H1 (cell line): ENCODE results near the gene YWHAQ. TPM values are rescaled to one million over a fixed set of nuclear protein-coding genes. Genes with fewer than 3 reads are reported as not detected.

Experiments
- CTCF ChIA-PET: fragments of 300-600 bp; sonication (Branson Sonifier 250); formaldehyde crosslinking; loops from one replicate; lab custom pipeline; 2021; ENCODE audit not compliant: partially characterized antibody; lab: Charles Lee
- POLR2A ChIA-PET: fragments of 300-600 bp; sonication (Branson Sonifier 250); formaldehyde crosslinking; loops from one replicate; lab custom pipeline; 2021; ENCODE audit warnings: inconsistent platforms; ENCODE audit not compliant: partially characterized antibody; lab: Charles Lee
- DNase-seq, 2 experiments: peaks; one replicate each; pipeline versions ENCODE4 v3.0.0 to v3.0.0-alpha.2; 2010 to 2022; ENCODE audit warnings: low spot score in 2 of 2, low read depth in 1 of 2, mixed read lengths in 1 of 2
- FAIRE-seq: peaks from 2 replicates; lab custom pipeline; 2011; peaks lifted over from hg19 to GRCh38; lab: Jason Lieb, UNC
- H2AFZ ChIP-seq: 2 replicates; pipeline ENCODE4 v1.8.1; 2012; ENCODE audit warnings: low read length, inconsistent platforms
- H2AK5ac ChIP-seq: 2 replicates; pipeline ENCODE4 v1.6.1; 2013; ENCODE audit warnings: low read depth, low read length
- H2BK120ac ChIP-seq: replicated peaks from 2 replicates; pipeline ENCODE3; 2013; ENCODE audit warnings: low read depth, low read length, inconsistent platforms
- H2BK12ac ChIP-seq: 2 replicates; pipeline ENCODE4 v1.6.1; 2013; ENCODE audit warnings: low read depth, low read length
- H2BK15ac ChIP-seq: 2 replicates; pipeline ENCODE4 v1.6.1; 2013; ENCODE audit warnings: low read length
- H2BK20ac ChIP-seq: 2 replicates; pipeline ENCODE4 v1.6.1; 2013; ENCODE audit warnings: low read length
- H2BK5ac ChIP-seq: 2 replicates; pipeline ENCODE4 v1.6.1; 2013; ENCODE audit warnings: low read depth, low read length
- H3K14ac ChIP-seq: 2 replicates; pipeline ENCODE4 v1.6.1; 2013; ENCODE audit warnings: inconsistent platforms; ENCODE audit not compliant: insufficient read length
- H3K18ac ChIP-seq: 2 replicates; pipeline ENCODE4 v1.6.1; 2013; ENCODE audit warnings: low read length; ENCODE audit errors: extremely low read depth
- H3K23ac ChIP-seq: 2 replicates; pipeline ENCODE4 v1.6.1; 2013; ENCODE audit warnings: inconsistent platforms; ENCODE audit not compliant: insufficient read length
- H3K23me2 ChIP-seq: 2 replicates; pipeline ENCODE4 v1.6.1; 2013; ENCODE audit warnings: low read depth, low read length
- H3K27ac ChIP-seq: 2 replicates; pipeline ENCODE4 v1.6.1; 2011; ENCODE audit warnings: low read depth, low read length, inconsistent platforms
- H3K27me3 ChIP-seq, 4 experiments: replicated peaks in 1 of 4; 1 replicate in 1 of 4; 2 replicates in 3 of 4; pipeline versions ENCODE4 v1.6.1 to v1.8.1; 2011 to 2013; ENCODE audit warnings: low read length in 3 of 4, mild to moderate bottlenecking in 3 of 4, inconsistent platforms in 2 of 4, mixed read lengths in 2 of 4, moderate library complexity in 1 of 4; ENCODE audit not compliant: control insufficient read depth in 3 of 4, insufficient read depth in 3 of 4; ENCODE audit errors: extremely low read depth in 1 of 4
- H3K36me3 ChIP-seq, 4 experiments: 2 replicates each; pipeline versions ENCODE4 v1.6.1 to v1.8.1; 2011 to 2013; ENCODE audit warnings: mild to moderate bottlenecking in 4 of 4, low read length in 3 of 4, moderate library complexity in 2 of 4, control low read depth in 1 of 4, inconsistent platforms in 1 of 4; ENCODE audit not compliant: insufficient read depth in 4 of 4, control insufficient read depth in 2 of 4
- H3K4ac ChIP-seq: replicated peaks from 2 replicates; pipeline ENCODE3; 2013; ENCODE audit warnings: low read length, low read depth, mixed read lengths, inconsistent platforms; ENCODE audit not compliant: insufficient read length
- H3K4me1 ChIP-seq, 4 experiments: replicated peaks in 1 of 4; 1 replicate in 1 of 4; 2 replicates in 3 of 4; pipeline versions ENCODE4 v1.6.1 to v1.8.1; 2011 to 2013; ENCODE audit warnings: low read length in 3 of 4, inconsistent platforms in 2 of 4, mixed read lengths in 1 of 4; ENCODE audit not compliant: insufficient read depth in 4 of 4, control insufficient read depth in 3 of 4
- H3K4me2 ChIP-seq, 2 experiments: 2 replicates each; pipeline versions ENCODE4 v1.6.1 to v1.8.1; 2011 to 2013; ENCODE audit warnings: low read depth in 2 of 2, low read length in 2 of 2, control low read depth in 1 of 2, inconsistent platforms in 1 of 2, mild to moderate bottlenecking in 1 of 2; ENCODE audit not compliant: insufficient read depth in 1 of 2
- H3K4me3 ChIP-seq, 4 experiments: fragments of 200-600, 300-600 bp in 1 of 4; sonication (generic), shearing (Covaris generic), sonication (Bioruptor Twin) in 1 of 4; 2 replicates each; pipeline versions ENCODE4 v1.5.1 to v1.8.1; 2011 to 2016; ENCODE audit warnings: low read length in 4 of 4, low read depth in 3 of 4, control low read depth in 2 of 4, inconsistent platforms in 2 of 4, mild to moderate bottlenecking in 2 of 4, mixed read lengths in 1 of 4, moderate library complexity in 1 of 4; ENCODE audit not compliant: insufficient read depth in 2 of 4; ENCODE audit errors: extremely low read depth in 1 of 4
- H3K56ac ChIP-seq: replicated peaks from 2 replicates; pipeline ENCODE3; 2013; ENCODE audit warnings: low read depth, mild to moderate bottlenecking, mixed read lengths, low read length, inconsistent platforms; ENCODE audit not compliant: insufficient read length
- H3K79me1 ChIP-seq: 2 replicates; pipeline ENCODE4 v1.6.1; 2013; ENCODE audit warnings: low read depth, low read length, control low read depth
- H3K79me2 ChIP-seq, 2 experiments: 2 replicates each; pipeline versions ENCODE4 v1.6.1 to v1.8.1; 2012 to 2013; ENCODE audit warnings: low read length in 2 of 2, mild to moderate bottlenecking in 2 of 2, inconsistent platforms in 1 of 2; ENCODE audit not compliant: insufficient read depth in 2 of 2, control insufficient read depth in 1 of 2
- H3K9ac ChIP-seq, 4 experiments: replicated peaks in 1 of 4; 1 replicate in 1 of 4; 2 replicates in 3 of 4; pipeline versions ENCODE4 v1.6.1 to v1.8.1; 2011 to 2013; ENCODE audit warnings: low read depth in 3 of 4, low read length in 3 of 4, control low read depth in 2 of 4, mild to moderate bottlenecking in 2 of 4, moderate library complexity in 2 of 4, inconsistent platforms in 1 of 4; ENCODE audit errors: extremely low read depth in 1 of 4
- H3K9me3 ChIP-seq, 2 experiments: 2 replicates each; pipeline versions ENCODE4 v1.6.1 to v1.8.1; 2012 to 2013; ENCODE audit warnings: mild to moderate bottlenecking in 2 of 2, moderate library complexity in 2 of 2, control low read depth in 1 of 2, inconsistent platforms in 1 of 2, low read depth in 1 of 2, low read length in 1 of 2, mixed read lengths in 1 of 2; ENCODE audit not compliant: insufficient read depth in 2 of 2
- H4K20me1 ChIP-seq, 2 experiments: replicated peaks in 1 of 2; 2 replicates each; pipeline versions ENCODE3 to v1.8.1; 2011 to 2013; ENCODE audit warnings: inconsistent platforms in 2 of 2, low read length in 2 of 2, mild to moderate bottlenecking in 1 of 2; ENCODE audit not compliant: insufficient read depth in 2 of 2, control insufficient read depth in 1 of 2
- H4K5ac ChIP-seq: 2 replicates; pipeline ENCODE4 v1.6.1; 2013; ENCODE audit warnings: low read length, low read depth, mixed read lengths, inconsistent platforms; ENCODE audit not compliant: insufficient read length
- H4K8ac ChIP-seq: 2 replicates; pipeline ENCODE4 v1.8.0; 2013; ENCODE audit warnings: mild to moderate bottlenecking, moderate library complexity, low read length, inconsistent platforms; ENCODE audit not compliant: insufficient read depth; ENCODE audit errors: extremely low read depth
- H4K91ac ChIP-seq: replicated peaks from 2 replicates; pipeline ENCODE3; 2013; ENCODE audit warnings: low read length, mixed read lengths, inconsistent platforms; ENCODE audit not compliant: insufficient read length
- EP300 ChIP-seq, 2 experiments: IDR thresholded peaks; 1 replicate in 1 of 2; 2 replicates in 1 of 2; pipeline ENCODE4 v1.6.1; 2011 to 2012; ENCODE audit warnings: low read depth in 2 of 2, low read length in 2 of 2, mild to moderate bottlenecking in 2 of 2, borderline replicate concordance in 1 of 2, inconsistent platforms in 1 of 2, moderate library complexity in 1 of 2
- SAP30 ChIP-seq: fragments of 300-600 bp; sonication (generic); IDR thresholded peaks from 2 replicates; pipeline ENCODE4 v1.7.1; 2012; ENCODE audit warnings: low read length, moderate library complexity, mild to moderate bottlenecking, inconsistent platforms; ENCODE audit not compliant: insufficient read depth, insufficient replicate concordance
- WGBS, 2 experiments: shearing (Covaris generic) in 1 of 2; methylation state at CpG; one replicate each; pipeline versions ENCODE4 v1.1.6 to v1.1.7; 2013 to 2015; ENCODE audit warnings: low lambda C conversion rate in 2 of 2, mixed read lengths in 2 of 2, inconsistent platforms in 1 of 2, low coverage in 1 of 2, missing lambda C conversion rate in 1 of 2; ENCODE audit not compliant: insufficient replicate concordance in 2 of 2, insufficient coverage in 1 of 2, insufficient read length in 1 of 2; ENCODE audit errors: extremely low coverage in 1 of 2, missing lambda C conversion rate in 1 of 2; 5-methylcytosine and 5-hydroxymethylcytosine counted together
- polyA plus RNA-seq, 7 experiments: library from polyadenylated mRNA; depleted of rRNA in 3 of 7; stranded (reverse) in 5 of 7; unstranded in 2 of 7; fragments of >200 nt in 5 of 7; fragments of 200-250 nt in 2 of 7; gene quantifications; 1 replicate in 5 of 7; 2 replicates in 1 of 7; 4 replicates in 1 of 7; pipeline versions ENCODE4 v1.2.1 to v1.2.3, GENCODE V29; 2011 to 2013; ENCODE audit warnings: missing spikeins in 2 of 7, mixed read lengths in 2 of 7
- total RNA-seq: library from RNA; stranded (reverse); fragmentation: NEBNext Ultra II Directional; extraction: Animal tissue kit (Norgen Biotek cat#: 25700); gene quantifications from 2 replicates; pipeline ENCODE4 v1.2.1, GENCODE V29; 2021

Gene YWHAQ
- total and polyA plus RNA-seq, 2 of the 8 experiments (the other 6 are each of a cell fraction or from before 2014, with no cell fraction given): 244 to 480 TPM

- no peak overlapping the region for H3K14ac ChIP-seq
- no peaks in the 10 kb centered on the region for H4K20me1 ChIP-seq
- H3K36me3 ChIP-seq: peaks cover 0 to 3% (median 0%) of the 10 kb centered on the region in 4 experiments; a peak in 1 of 8 replicates
- no peaks in the 10 kb centered on the region for H3K27me3 ChIP-seq
- CTCF ChIA-PET: interaction anchor here (0.9 kb wide), 1 partner anchor 158 kb away, joined by 5 read pairs; no protein-coding TSS in a partner anchor
- H3K18ac ChIP-seq: no peak overlapping the region
- DNase-seq (no peak), FAIRE-seq (no peak)
- peaks cover 0 to 4% of the 10 kb centered on the region in 2 experiments; a peak in 2 of 4 replicates for H3K79me2 ChIP-seq
- H3K27ac ChIP-seq: no peak overlapping the region
- no peaks in the 10 kb centered on the region for H3K79me1 ChIP-seq
- H3K9me3 ChIP-seq: no peaks in the 10 kb centered on the region
- H3K9ac ChIP-seq: no peak overlapping the region
- no peak overlapping the region for H2AK5ac ChIP-seq
- no peak overlapping the region for H3K4me2 ChIP-seq
- H3K4me1 ChIP-seq: no peaks in the 10 kb centered on the region
- H2BK12ac ChIP-seq: no peak overlapping the region
- no peak overlapping the region for H4K5ac ChIP-seq
- no peaks in the 10 kb centered on the region for H3K23me2 ChIP-seq
- H2BK120ac ChIP-seq: no peak overlapping the region
- no peak overlapping the region for H2BK5ac ChIP-seq
- H2AFZ ChIP-seq: no peak overlapping the region
- H4K8ac ChIP-seq: no peak overlapping the region
- H2BK15ac ChIP-seq: no peak overlapping the region
- 85% methylated on average over 2 of the region's 2 CpGs; no CpG with 5 or more reads in 1 of the 2 experiments for WGBS, 2 experiments
- H4K91ac ChIP-seq: no peak overlapping the region
- POLR2A ChIA-PET: interaction anchor here (1.1 to 2.4 kb wide), 3 partner anchors 12 to 18 kb away, joined by 3 to 8 read pairs (median 4); partner anchors contain the start of gene ADAM17
- no peak overlapping the region for H3K4me3 ChIP-seq
- no peak overlapping the region for H2BK20ac ChIP-seq
- no peak overlapping the region for H3K56ac ChIP-seq
- no peak overlapping the region for H3K23ac ChIP-seq
- H3K4ac ChIP-seq: no peak overlapping the region
- TF ChIP-seq SAP30 (no peak), EP300 (IDR thresholded peaks at IDR 0.05; ENCODE audit: borderline replicate concordance in 1 of 2, low read depth in 2 of 2, low read length in 2 of 2) (no peak)
Measured at GRCh38 chr2:9538000-9538507, 92.7 kb downstream of the YWHAQ start.
